HK-2 (cell line): ENCODE measurements around the gene FAM241B.

Experiments used
- DNase-seq: peaks from one replicate; pipeline ENCODE4 v3.0.0-alpha.2; 2018; ENCODE audit not compliant: unreplicated experiment

FAM241B gene, protein sequence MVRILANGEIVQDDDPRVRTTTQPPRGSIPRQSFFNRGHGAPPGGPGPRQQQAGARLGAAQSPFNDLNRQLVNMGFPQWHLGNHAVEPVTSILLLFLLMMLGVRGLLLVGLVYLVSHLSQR

DNA sequence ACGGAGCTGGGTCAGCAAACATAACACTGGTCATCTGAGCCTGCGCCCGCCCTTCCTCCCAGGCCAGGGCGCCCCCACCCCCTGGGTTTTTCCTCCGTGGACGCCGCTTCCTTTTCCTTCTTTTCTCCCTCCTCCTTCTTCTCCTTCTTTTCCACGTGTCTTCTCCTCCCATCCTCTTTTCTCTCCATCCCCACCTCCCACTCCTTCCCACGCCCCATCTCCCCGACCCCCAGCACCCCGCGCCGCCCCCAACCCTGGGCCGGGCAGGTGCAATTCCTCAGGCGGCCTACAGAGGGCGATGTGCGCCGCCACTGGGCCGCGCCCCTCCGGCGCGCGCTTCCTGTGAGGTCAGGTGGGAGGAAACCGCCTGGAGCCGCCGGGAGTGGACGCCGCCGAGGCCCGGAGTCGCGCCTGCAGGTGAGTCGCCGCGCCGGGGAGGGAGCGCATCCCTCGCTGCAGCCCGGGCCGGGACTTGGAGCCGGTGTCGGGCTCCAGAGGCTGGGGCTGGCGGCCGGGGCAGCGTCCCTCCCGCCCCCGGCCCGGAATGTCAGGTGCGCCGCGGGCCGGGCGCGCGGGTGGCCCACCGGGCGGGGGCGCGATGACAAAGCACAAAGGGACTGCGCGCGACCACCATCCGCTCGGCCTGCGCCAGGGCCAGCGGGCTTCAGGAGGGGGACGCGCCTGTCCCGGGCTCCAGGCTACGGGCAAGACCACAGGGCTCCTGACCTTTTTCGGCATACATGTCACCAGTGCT, at the start of gene FAM241B:
Gene FAM241B, plus strand, starts transcription at position 351 of the 754 bp plus-strand sequence. CDS start 1,497 bp downstream, outside the sequence.
- DNase-seq: peak; percentile 86

DNA sequence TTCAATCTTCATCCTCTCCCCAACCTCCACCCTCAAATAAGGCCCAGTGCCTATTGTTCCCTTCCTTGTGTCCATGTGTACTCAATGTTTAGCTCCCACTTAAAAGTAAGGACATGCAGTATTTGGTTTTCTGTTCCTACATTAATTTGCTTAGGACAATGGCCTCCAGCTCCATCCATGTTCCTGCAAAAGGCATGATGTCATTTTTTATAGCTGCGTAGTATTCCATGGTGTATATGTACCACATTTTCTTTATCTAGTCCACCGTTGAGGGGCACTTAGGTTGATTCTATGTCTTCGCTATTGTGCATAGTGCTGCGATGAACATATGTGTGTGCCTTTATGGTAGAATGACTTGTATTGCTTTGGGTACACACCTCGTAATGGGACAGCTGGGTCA, 49.6 kb upstream of the FAM241B start:
- DNase-seq: no peak

DNA sequence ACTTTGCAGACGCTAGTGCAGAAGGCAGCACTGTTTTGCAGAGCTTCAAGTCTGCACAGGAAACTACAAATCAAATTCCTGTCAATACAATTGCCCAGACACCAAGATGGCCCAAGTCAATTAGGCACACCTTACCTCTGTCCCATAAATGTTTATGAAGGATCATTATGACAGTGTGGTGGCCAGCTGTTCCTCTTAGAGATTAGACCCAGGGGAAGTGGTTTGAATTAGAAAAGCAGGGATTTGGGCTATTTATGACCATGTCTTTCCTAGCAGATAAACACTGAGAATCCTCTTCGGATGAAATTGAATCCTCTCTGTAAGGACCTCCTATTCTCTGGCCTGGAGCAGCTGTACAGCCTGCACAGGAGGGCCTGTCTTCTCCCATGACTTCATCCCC, 46.9 kb upstream of the FAM241B start:
- DNase-seq: no peak

DNA sequence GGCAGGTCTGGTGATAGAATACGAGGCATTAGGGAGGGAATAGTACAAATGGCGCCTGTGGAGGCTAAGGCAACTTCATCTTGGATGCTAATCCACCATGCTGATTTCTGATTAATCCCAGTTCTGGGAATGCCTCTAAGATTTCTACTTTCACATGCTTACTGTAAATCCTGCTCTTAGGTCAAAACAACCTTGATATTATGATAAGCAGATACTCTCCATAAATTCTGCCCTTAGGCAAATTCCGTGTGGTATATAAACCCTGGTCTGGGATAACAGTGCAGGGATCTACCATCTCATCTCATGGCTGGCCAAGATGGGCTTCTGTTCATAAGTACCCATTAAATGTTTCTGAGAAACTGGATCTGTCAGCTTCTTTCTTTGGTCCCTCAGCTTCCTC, 45.4 kb upstream of the FAM241B start:
- DNase-seq: no peak

DNA sequence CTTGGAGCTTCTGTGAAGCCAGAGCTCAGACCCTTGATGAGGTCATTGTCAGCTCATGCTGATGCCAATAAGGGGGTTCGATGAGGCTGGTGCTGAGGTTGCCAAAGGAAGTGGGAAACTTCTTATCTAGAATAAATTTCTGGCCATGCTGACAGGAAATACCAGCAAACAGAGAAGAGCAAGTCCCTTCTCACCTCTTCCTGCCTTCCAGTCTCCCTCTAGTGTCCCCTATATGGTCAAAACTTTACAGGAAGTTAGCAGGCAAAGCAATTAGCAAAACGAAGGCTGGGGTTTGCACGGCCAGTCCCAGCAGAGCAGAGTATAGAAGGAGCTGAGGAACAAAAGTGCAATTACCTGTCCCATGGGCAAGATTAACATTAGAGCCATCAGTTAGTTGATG, 41.7 kb upstream of the FAM241B start:
- DNase-seq: no peak

DNA sequence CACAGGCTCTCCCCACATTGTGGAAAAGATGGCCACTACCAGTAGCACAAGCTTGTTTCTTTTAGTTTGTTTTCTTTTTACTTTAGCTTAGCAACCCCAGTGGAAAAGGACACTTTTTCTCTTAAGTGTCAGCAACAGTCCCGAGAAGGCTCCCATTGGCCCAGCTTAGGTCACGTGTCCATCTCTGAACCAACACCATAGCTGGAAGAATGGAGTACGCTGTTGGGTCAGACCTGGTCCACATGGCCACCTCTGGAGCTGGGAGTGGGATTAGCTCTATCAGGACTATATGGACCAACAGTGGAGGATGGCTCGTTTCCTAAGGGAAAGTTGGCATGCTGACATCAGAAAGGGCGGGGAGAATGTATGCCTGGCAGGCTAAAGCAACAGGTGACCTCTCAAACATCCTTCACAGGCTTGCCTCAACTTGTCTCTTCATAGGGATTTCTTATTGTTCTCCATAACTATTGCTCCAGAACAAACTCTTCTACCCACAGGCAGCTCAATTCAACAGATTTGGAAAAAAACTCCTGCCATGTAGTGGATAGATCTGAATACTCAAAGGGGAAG, 29.2 kb upstream of the FAM241B start:
- no peak for DNase-seq

DNA sequence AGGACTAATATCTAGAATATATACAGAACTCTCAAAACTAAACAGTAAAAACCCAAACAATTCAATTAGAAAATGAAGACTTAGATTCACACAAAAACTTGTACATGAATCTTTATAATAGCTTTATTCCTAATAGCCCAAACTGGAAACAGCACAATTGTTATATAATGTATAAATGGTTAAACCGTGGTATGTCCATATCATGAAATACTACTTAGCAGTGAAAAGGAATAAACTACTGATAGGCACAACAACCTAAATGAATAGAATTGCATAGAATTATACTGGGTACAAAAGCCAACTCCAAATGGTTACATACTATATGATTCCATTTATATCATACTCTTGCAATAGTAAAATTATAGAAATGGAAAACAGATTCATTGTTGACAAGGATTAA, 21.0 kb upstream of the FAM241B start:
- no peak for DNase-seq

DNA sequence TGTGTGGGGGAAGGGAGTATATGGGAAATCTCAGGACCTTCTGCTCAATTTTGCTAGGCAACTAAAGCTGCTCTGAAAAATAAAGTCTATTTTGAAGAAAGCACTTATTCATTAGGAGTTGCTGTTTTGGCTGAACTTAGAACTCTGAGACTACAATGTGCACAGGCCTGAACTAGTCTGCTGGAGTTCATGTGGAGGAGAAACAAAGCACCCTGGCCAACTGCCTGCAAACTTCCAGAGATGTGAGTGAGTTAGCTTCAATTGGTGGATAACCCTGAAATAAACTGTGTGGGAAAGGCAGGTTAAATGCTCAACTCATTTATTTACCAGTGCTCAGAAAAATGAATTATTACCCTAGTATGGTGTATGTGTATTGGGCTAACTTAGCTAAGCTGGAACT, 17.3 kb upstream of the FAM241B start:
- DNase-seq: no peak

DNA sequence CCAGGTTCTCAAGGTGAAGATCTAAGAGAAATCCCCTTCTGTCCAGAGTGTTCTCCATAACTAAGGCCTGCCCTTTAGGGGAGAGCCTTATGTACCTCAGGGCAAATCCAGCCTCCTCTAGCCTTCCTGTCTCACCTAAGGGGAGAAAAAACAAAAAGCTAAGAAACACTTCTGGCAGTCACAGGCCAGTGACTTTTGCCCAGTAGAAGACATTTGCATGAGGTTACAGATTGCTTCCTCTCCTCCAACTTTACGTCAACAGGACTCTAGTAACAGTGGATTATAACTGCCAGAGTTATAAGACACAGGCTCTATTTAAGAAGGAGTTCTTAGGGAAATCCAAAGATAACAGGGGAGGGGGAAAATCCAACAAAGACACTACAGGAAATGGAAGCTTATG, 15.9 kb upstream of the FAM241B start:
- no peak for DNase-seq

DNA sequence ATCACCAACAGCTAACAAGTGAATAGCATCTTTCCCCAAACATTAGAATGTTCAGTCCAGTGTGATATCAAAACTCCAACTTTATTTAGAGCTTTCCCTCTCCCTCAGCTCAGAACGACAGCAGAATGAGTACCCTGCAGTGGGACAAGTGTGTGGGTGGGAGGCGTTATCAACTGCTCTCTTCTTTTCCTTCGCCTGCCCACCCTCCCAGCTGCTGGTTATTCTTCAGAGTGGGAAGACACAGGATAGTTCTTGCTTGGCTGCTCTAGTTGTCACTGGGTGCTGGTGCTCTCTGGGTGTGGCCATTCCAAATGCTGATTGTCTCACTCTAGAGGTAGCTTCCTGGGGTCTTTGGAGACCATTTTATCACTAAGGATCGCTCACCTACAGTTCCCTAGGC, 13.7 kb upstream of the FAM241B start:
- DNase-seq: no peak

DNA sequence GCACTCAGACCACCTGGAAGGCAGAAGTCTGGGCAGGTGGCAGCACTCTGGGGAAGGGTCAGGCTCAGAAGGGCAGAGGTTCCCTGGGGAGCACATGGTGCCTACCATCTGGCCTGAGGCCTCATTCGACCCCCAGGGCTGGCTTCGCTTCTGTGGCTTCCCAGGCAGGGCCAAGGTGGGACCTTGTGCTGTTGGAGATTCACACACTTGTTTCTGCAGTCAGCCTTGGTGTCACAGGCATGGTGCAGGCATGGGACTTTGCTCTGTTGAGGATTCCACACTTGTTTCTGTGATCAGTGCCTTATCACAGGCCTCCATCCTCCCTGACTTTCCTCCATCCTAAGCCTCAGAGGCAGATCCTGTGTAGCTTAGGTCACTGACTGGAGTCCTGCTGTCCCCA, 11.3 kb upstream of the FAM241B start:
- DNase-seq: no peak

DNA sequence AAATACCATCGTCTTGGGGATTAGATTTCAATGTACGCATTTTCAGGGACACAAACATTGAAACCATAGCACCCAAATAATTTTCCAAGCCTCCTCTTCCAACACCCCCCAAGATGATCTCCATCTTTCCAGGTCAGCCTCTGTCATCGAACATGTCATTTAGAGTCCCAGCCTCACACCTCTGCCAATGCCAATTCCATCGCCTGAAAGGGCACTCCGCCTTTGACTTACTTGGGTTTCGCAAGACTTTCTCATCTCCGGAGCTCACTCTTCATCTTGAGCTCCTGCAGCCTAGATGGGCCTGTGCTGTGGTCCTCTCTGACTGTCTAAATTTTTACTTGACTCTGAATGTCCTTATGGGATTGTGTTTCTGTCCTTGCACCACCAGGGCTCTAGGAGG, 10.4 kb upstream of the FAM241B start:
- DNase-seq: no peak

DNA sequence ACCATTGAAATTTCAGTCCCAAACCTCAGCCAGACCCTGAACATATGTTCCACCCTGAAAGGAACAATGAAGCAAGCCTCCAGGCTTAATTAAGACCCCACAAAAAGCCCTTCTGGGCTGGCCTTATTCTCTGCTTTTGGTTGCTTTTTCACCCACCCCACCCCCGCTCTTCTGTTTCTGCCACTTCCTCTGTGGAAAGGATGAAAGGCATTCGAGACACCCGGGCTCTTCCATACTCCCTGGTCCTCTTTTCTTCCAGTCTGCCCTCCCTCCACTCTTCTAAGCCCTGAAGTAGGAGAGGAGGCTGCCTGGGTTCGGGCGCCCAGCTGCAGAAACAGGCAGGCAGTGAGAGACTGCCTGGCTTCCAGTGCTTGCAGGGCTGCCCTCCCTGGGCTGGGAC, 9.4 kb upstream of the FAM241B start:
- no peak for DNase-seq

DNA sequence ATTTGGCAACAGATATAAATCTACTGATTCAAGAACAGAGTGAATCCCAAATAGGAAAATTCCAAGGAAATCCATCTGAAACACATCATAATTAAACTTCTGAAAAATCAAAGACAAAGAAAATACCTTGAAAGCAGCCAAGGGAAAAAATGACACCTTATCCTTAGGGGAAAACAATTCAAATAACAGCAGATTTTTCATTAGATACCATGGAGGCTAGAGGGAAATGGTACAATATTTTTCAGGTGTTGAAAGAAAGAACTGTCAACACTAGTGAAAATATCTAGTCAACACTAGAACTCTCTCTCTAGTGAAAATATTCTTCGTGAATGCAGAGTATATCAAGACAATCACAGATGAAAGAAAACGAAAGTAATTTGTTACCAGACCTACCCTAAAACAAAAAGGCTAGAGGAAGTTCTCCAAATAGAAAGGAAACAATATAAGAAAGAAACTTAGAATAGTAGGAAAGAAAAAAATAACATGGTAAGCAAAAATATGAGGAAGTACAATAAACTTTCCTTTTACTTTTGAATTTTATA, 5.7 kb upstream of the FAM241B start:
- DNase-seq: no peak

DNA sequence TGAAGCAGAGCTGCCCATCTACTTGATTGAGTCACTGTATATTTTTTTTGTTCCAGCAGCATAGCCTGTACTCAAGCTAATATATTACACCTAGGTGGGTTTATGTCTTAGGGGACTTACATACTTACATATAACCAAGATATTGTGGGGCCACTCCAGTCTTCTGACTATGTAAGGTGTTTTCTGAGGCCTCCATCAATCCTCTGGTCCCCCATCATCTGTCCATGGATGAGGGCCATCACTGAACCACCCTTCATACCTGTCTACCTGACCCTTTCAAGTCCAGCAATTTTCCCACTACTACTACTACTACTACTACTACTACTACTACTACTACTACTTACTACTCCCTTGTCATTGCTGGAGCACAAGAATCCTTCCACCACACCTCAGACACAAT, 3.2 kb upstream of the FAM241B start:
- DNase-seq: no peak

DNA sequence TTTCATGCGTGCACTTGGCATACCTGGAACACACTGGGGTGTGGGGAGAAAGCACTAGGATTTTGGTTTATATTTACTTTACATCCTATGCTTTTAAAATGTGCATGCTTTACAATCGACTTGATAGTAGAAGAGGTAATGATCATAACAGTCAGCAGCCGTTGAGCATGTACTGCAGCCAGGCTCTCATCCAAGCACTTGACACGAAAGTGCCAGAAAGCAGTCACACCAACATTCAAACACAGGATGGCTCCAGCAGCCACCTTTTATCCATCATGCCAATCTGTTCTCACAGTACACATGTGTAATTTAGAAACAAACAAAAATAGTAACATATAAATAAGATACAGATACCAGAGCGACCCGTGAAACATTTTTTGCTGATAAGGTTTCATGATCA, 1.2 kb upstream of the FAM241B start:
- DNase-seq: no peak

DNA sequence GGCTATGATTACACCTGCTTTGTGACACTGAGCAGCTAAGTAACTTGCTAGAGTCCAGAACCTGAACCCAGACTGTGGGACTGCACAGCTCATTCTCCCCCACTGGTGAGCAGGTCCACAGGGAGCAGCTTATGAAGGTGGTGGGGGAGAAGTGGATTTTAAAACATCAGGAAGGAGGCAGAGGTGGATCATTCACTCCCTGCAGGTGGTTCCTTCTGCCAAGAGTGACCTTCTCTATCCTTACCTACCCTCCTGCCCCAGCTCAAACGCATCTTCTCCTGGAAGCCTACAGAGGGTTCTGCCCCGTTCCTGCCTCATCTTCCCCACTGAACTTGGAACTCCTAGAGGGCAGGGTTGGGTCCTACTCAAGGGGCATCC, 539 bp upstream of the FAM241B start:
- no peak for DNase-seq

DNA sequence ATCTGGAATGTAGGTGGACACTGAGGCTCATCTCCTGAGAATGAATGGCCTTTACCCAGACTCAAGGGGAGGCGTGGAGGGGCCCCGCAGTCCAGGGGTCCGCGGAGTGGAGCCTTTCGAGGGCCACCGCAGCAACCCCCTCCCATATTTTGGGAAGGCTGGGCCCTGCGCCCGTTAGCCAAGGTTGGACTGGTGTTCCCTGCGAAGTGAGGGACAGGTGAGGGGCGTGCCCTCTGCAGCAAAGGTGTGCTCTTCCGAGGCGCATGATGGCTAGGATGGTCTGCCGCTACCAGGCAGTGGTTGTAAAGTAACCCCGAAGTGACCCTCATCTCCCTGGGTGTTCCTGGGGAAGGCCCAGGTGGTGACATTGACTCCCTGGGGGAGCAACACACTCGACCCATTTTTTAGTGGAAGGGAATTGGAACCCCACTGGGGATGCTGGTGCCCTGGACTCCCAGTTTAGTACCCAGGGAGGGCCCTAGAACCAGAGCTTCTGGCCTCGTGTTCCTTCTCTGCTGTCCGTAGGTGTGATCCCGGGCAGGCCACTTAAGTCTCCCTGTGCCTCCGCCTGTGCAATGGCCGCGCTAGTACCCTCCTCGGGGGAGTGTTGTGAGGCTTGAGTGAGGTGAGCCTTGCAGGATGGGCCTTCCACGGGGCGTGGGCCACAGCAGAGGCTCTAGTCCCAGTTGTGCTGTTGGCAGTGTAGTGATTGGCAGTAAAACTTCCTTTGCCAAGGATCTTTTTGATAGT, 779 bp downstream of the FAM241B start:
- DNase-seq: no peak

DNA sequence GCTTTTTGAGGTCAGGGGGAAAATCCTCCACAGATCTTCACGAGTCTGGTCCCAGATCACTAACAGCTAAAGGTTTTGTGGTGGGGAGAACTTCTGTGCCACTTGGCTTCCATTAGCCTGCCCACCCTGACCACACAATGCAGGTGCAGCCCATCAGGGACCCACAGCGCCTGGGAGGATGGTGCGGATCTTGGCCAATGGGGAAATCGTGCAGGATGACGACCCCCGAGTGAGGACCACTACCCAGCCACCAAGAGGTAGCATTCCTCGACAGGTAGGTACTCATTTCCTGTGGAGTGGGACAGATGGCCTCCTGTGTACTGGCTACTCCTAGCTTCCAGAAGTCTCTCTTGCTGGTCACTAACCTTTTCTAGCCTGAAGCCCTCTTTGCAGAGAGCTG, 1.5 kb downstream of the FAM241B start:
- DNase-seq: no peak

DNA sequence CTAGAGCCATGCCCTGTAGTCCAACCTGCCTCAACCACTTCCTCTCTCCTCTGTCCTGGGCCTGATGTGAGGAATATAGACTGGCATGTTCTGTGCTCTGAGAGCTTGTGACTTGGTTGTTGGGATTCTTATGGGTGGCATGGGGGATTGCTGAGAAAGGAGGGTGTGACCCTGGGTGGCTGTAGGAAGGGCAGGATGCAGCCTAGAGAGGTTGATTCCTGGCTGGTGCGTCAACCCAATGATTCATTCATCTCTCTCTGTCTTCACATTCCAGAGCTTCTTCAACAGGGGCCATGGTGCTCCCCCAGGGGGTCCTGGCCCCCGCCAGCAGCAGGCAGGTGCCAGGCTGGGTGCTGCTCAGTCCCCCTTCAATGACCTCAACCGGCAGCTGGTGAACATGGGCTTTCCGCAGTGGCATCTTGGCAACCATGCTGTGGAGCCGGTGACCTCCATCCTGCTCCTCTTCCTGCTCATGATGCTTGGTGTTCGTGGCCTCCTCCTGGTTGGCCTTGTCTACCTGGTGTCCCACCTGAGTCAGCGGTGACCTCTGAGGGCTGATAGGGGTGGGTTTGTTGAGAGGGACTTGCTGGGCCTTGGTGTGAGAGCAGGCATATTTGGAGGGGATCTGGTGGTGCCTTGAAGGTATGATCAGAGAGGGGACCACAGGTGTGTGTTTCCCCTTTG, 2.6 kb downstream of the FAM241B start:
- no peak for DNase-seq

DNA sequence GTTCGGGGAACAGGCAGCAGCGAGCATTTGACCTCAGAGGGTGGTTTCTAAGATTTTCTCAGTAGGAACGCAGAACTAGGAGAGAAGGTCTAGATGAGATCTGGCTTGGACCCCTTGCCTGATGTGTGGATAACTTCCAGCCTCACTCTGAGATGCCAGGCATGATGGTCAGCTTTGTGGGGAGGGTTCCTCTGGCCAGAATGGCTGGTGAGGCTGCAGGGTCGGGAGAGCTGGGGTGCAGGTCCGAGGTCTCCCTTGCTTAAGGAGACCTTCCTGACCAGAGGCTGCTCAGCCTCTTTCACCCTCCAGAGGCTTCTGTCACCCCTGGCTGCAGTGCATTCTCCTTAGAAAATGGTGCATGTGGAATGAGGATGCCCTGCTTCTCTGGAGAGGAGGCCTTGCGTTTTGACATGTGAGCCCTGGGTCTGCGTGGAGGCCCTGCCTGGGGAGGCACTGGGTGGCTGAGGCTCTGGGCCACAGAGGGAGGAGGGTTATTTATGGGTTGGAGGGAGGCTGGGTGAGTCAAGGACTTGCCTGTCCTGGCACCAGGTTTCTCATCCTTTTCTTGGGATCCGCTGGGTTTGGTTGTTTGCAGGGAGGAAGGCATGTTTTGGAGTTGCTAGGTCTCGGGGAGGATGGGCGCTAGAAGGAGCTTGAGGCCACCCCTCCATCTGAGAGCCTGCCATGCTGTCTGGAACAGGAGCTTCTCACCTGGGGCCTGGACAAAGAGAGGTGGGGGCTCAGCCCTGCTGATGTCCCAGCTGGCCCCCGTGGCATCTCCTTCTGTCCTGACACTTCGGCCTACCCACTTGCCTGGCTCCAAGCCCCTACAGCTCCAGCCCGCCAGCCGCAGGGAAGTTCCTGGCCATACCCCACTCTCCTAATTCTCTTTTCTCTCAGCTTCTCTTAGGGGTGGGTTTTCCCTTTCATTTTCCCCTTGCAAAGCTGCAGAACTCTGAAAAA, 3.9 kb downstream of the FAM241B start:
- no peak for DNase-seq
